ENCODE results near the gene FAM72C.
"Not testable (repeated sequence)": the region's sequence is repeated elsewhere in the genome, so short reads cannot be mapped to it uniquely, and the experiment has no call there.

The FAM72C gene

GRCh38 chr1:143988602-143989426 lies 17.0 kb upstream of the FAM72C start:
- FAIRE-seq; DNase-seq (ENCODE audit: insufficient read length, low spot score): not testable (repeated sequence)

GRCh38 chr1:143987868-143988267 lies 16.1 kb upstream of the FAM72C start:
- not testable (repeated sequence) for FAIRE-seq; DNase-seq (ENCODE audit: insufficient read length, low spot score)

- DNase-seq (ENCODE audit: insufficient read length, low spot score); FAIRE-seq: not testable (repeated sequence)
These were observed 13.1 kb upstream of the FAM72C start for GRCh38 chr1:143984721-143985473.

- DNase-seq (ENCODE audit: insufficient read length, low spot score); FAIRE-seq: not testable (repeated sequence)
These were observed 2.6 kb upstream of the FAM72C start for GRCh38 chr1:143974416-143974815.

- not testable (repeated sequence) for FAIRE-seq; DNase-seq (ENCODE audit: insufficient read length, low spot score)
These were observed 2.2 kb upstream of the FAM72C start for GRCh38 chr1:143973876-143974414.

GRCh38 chr1:143972753-143973326 lies 1.1 kb upstream of the FAM72C start:
- not testable (repeated sequence) for DNase-seq (ENCODE audit: insufficient read length, low spot score); FAIRE-seq

GRCh38 chr1:143965860-143966259 lies 5.9 kb downstream of the FAM72C start:
- not testable (repeated sequence) for FAIRE-seq; DNase-seq (ENCODE audit: insufficient read length, low spot score)

- FAIRE-seq; DNase-seq (ENCODE audit: insufficient read length, low spot score): not testable (repeated sequence)
These were observed 7.5 kb downstream of the FAM72C start for GRCh38 chr1:143964294-143964693.

GRCh38 chr1:143955930-143956329 lies 15.9 kb downstream of the FAM72C start:
- FAIRE-seq; DNase-seq (ENCODE audit: insufficient read length, low spot score): not testable (repeated sequence)

GRCh38 chr1:143952913-143953312 lies 18.9 kb downstream of the FAM72C start:
- DNase-seq (ENCODE audit: insufficient read length, low spot score); FAIRE-seq: not testable (repeated sequence)

- DNase-seq (ENCODE audit: insufficient read length, low spot score); FAIRE-seq: not testable (repeated sequence)
These were observed 20.0 kb downstream of the FAM72C start for GRCh38 chr1:143951485-143952391.

- DNase-seq (ENCODE audit: insufficient read length, low spot score); FAIRE-seq: not testable (repeated sequence)
These were observed 24.0 kb downstream of the FAM72C start for GRCh38 chr1:143947749-143948148.

- not testable (repeated sequence) for FAIRE-seq; DNase-seq (ENCODE audit: insufficient read length, low spot score)
These were observed 26.5 kb downstream of the FAM72C start for GRCh38 chr1:143945253-143945652.

- not testable (repeated sequence) for DNase-seq (ENCODE audit: insufficient read length, low spot score); FAIRE-seq
These were observed 27.1 kb downstream of the FAM72C start for GRCh38 chr1:143944576-143945240.

GRCh38 chr1:143943319-143943978 lies 28.3 kb downstream of the FAM72C start:
- not testable (repeated sequence) for FAIRE-seq; DNase-seq (ENCODE audit: insufficient read length, low spot score)

- FAIRE-seq; DNase-seq (ENCODE audit: insufficient read length, low spot score): not testable (repeated sequence)
These were observed 29.4 kb downstream of the FAM72C start for GRCh38 chr1:143942238-143942860.

GRCh38 chr1:143939666-143940065 lies 32.1 kb downstream of the FAM72C start:
- FAIRE-seq; DNase-seq (ENCODE audit: insufficient read length, low spot score): not testable (repeated sequence)

- not testable (repeated sequence) for FAIRE-seq; DNase-seq (ENCODE audit: insufficient read length, low spot score)
These were observed 32.9 kb downstream of the FAM72C start for GRCh38 chr1:143938922-143939321.

Measured in D721Med (cell line).